Astrocyte of the cerebellum (primary cell): Measurements from ENCODE around the gene ZC3HAV1.
"Not testable (repeated sequence)": the region's sequence is repeated elsewhere in the genome, so short reads cannot be mapped to it uniquely, and the experiment has no call there.

Experiments used
- DNase-seq: peaks from one replicate; pipeline ENCODE4 v3.0.0-alpha.2; 2011; ENCODE audit warnings: low read depth
- H3K4me3 ChIP-seq: 2 replicates; pipeline ENCODE4 v1.5.1; 2011; ENCODE audit warnings: mild to moderate bottlenecking, low read depth, low read length, moderate library complexity
- in situ Hi-C: cut with HindIII; loops from 2 replicates; pipeline ENCODE4 v1.10.0; 2017; ENCODE audit warnings: low sequenced_read_pairs
- TF ChIP-seq, protein P1 (sequence below): IDR thresholded peaks from 2 replicates; pipeline ENCODE4 v1.5.1; 2012; ENCODE audit warnings: low read length, low read depth, moderate library complexity, mild to moderate bottlenecking; ENCODE audit errors: missing control alignments

Gene ZC3HAV1

DNA sequence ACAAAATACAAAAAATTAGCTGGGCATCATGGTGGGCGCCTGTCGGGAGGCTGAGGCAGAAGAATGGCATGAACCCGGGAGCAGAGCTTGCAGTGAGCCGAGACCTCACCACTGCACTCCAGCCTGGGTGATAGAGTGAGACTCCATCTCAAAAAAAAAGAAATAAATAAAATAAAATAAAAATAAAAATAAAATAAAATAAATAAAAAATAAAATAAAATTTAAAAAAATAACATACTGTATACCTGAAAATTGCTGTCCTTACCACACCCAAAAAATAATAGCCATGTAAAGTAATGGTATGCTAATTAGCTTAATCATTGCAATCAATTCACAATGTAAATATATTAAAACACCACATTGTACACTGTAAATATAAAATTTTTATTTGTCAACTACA, 77.0 kb downstream of the ZC3HAV1 start:
- DNase-seq = no peak
- in situ Hi-C loops = no loop called here
- no peak overlapping the region for H3K4me3 ChIP-seq
- TF ChIP-seq, protein P1, sequence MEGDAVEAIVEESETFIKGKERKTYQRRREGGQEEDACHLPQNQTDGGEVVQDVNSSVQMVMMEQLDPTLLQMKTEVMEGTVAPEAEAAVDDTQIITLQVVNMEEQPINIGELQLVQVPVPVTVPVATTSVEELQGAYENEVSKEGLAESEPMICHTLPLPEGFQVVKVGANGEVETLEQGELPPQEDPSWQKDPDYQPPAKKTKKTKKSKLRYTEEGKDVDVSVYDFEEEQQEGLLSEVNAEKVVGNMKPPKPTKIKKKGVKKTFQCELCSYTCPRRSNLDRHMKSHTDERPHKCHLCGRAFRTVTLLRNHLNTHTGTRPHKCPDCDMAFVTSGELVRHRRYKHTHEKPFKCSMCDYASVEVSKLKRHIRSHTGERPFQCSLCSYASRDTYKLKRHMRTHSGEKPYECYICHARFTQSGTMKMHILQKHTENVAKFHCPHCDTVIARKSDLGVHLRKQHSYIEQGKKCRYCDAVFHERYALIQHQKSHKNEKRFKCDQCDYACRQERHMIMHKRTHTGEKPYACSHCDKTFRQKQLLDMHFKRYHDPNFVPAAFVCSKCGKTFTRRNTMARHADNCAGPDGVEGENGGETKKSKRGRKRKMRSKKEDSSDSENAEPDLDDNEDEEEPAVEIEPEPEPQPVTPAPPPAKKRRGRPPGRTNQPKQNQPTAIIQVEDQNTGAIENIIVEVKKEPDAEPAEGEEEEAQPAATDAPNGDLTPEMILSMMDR = no peak

DNA sequence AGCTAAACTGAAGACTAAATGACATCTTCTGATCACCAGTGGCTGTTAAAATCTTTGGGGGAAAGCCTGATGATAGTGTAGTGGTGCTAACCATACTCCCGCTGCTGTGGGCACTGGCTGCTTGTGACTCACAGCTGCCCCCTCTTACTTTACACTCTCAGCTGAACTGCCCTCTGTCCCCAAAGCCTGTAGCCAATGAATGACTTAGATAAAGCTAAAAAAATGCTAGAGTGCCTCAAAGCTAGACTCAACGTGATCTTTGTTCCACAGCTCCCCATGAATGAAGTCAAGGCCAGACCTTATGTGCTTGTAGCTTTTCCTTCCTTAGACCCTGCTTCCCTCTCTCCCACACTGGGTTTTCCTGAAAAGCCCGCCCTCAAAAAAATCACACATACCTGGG, 80.2 kb downstream of the ZC3HAV1 start:
- TF ChIP-seq, protein P1 = no peak
- no peak for DNase-seq
- in situ Hi-C loops = no loop called here
- no peak overlapping the region for H3K4me3 ChIP-seq

DNA sequence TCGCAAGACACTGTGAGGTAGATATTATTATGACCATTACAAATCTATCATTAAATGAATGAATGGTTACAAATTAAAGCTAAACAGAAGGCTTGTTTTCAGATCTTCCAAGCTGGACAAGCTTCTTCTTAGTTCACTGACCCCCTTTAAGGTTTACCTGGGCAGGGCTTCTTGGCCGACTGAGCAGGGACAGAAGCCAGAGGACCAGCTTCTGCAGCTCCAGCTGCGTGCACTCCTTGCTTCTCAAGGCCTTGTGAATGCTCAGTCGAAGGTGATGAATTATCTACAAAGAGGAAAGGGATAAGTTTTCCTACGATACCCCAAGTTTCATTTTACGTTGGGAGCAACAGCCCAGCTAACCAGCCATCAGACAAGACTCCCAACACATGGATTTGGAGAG, 83.0 kb downstream of the ZC3HAV1 start:
- no peak for DNase-seq
- in situ Hi-C loops = no loop called here
- no peak overlapping the region for H3K4me3 ChIP-seq
- TF ChIP-seq, protein P1 = no peak

DNA sequence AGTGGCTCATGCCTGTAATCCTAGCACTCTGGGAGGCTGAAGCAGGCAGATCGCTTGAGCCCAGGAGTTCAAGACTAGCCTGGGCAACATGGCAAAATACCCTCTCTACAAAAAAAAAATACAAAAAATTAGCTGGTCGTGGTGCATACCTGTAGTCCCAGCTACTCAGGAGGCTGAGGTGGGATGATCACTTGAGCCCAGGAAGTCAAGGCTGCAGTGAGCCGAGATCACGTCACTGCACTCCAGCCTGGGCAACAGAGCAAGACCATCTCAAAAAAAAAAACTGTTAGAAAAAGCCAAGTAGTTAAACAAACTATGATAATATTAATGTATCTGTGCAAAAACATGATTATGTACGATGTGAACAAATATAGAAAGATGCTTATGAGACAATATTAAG, 83.7 kb downstream of the ZC3HAV1 start:
- DNase-seq, H3K4me3 ChIP-seq, in situ Hi-C loops: not testable (repeated sequence)

DNA sequence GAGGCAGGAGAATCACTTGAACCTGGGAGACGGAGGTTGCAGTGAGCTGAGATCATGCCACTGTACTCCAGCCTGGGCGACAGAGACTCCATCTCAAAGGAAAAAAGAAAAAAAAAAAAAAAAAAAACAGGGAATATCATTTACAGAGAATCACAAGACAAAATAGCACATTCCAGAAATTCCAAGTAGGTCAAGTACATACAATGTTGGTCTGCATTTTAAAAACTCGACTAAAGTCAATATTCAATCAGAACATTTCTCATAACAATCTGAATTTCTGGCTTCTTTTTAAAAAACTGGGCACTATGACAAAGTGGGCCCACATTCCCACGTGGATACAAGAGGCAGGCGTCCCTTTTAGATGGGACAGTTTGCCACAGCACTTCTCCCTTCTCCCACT, 86.4 kb downstream of the ZC3HAV1 start:
- TF ChIP-seq, protein P1 = no peak
- in situ Hi-C loops = no loop called here
- H3K4me3 ChIP-seq = no peak overlapping the region
- DNase-seq = no peak

DNA sequence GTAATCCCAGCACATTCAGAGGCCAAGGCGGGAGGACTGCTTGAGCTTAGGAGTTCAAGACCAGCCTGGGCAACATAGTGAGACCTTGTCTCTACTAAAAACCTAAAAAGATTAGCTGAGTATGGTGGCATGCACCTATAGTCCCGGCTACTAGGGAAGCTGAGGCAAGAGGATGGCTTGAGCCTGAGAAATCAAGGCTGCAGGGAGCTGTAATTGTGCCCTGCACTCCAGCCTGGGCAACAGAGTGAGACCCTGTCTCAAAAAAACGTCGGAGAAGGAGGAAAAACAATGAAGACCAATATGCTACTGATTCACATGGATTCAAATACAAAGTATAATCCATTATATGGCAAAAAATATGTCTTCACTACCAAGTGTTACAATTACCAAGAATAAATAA, 87.2 kb downstream of the ZC3HAV1 start:
- TF ChIP-seq, protein P1 = no peak
- in situ Hi-C loops = no loop called here
- DNase-seq = no peak
- H3K4me3 ChIP-seq = no peak overlapping the region

DNA sequence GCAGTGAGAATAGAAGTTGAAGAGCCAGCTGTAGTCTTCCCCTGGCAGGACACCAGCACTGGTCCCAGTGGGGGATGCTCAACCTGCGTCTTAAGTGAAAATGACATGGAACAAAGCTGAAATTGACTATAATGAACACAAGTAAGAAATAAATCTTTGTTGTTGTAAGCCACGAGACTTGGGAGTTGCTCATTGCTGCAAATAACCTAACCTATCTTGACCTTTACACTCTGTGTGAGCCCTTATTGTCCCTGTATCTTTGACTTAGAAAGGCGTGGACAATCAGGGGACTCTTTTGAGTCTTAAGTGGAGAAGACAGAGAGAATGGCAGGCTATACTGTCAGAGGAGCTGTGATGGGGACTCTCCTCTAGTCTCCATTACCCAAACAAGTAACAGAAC, 90.6 kb downstream of the ZC3HAV1 start:
- in situ Hi-C loops = no loop called here

More for the DNA sequence above, 90.6 kb downstream of the ZC3HAV1 start:
- TF ChIP-seq, protein P1 = no peak
- no peak for DNase-seq
- H3K4me3 ChIP-seq = no peak overlapping the region
